VCaP (cell line): ENCODE measurements around the gene KDM4C.

Source experiments
- H3K27ac ChIP-seq: fragments of 450-650 bp; 2 replicates; pipeline ENCODE4 v1.5.1; 2017
- TF ChIP-seq, protein P1 (sequence below): fragments of 450-650 bp; conservative IDR thresholded peaks from 2 replicates; pipeline ENCODE4 v1.5.1; 2017; ENCODE audit warnings: mild to moderate bottlenecking, moderate library complexity

The KDM4C gene

GRCh38 chr9:6780690-6781089 lies 22.9 kb downstream of the KDM4C start:
- TF ChIP-seq, protein P1, sequence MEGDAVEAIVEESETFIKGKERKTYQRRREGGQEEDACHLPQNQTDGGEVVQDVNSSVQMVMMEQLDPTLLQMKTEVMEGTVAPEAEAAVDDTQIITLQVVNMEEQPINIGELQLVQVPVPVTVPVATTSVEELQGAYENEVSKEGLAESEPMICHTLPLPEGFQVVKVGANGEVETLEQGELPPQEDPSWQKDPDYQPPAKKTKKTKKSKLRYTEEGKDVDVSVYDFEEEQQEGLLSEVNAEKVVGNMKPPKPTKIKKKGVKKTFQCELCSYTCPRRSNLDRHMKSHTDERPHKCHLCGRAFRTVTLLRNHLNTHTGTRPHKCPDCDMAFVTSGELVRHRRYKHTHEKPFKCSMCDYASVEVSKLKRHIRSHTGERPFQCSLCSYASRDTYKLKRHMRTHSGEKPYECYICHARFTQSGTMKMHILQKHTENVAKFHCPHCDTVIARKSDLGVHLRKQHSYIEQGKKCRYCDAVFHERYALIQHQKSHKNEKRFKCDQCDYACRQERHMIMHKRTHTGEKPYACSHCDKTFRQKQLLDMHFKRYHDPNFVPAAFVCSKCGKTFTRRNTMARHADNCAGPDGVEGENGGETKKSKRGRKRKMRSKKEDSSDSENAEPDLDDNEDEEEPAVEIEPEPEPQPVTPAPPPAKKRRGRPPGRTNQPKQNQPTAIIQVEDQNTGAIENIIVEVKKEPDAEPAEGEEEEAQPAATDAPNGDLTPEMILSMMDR: no peak
- H3K27ac ChIP-seq: no peak overlapping the region

DNA sequence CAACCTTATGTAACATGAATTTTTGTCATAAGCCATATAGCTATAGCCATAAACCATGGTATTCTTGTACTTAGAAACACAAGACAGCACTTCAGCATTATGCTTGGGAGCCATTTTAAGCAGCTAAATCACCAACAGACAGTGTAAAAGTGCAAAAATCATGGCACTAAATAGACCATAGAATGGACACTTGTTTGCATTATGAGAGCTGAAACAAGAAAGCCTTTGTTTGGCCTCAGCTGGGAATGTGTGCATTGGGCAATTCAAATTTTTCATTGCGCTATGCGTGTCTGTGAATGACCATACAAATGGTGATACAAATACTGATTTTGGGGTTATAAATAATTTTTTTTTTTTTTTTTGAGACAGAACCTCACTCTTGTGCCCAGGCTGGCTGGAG lies 23.7 kb downstream of the KDM4C start:
- TF ChIP-seq, protein P1: no peak
- no peak overlapping the region for H3K27ac ChIP-seq

DNA sequence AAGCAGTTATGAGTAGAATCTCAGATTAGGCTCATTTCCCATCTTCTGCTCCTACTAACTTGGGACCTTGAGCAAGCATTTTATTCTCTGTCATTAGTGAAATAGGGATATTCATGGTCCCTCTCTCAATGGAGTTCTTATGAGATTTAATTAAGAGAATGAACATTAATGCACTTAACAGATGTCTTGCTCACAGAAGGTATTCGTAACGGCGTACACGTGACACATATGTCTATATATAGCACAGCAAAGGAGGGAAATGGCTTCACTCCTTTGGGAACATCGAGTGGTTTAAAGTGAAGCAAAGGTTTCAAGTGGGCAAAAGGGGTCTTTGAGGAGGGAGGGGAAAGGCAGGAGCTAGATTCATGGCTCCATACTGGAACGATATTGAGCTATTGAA lies 24.6 kb downstream of the KDM4C start:
- no peak overlapping the region for H3K27ac ChIP-seq
- TF ChIP-seq, protein P1: no peak

- TF ChIP-seq, protein P1: no peak
- no peak overlapping the region for H3K27ac ChIP-seq
These were observed 25.2 kb downstream of the KDM4C start for GRCh38 chr9:6782981-6783380.

DNA sequence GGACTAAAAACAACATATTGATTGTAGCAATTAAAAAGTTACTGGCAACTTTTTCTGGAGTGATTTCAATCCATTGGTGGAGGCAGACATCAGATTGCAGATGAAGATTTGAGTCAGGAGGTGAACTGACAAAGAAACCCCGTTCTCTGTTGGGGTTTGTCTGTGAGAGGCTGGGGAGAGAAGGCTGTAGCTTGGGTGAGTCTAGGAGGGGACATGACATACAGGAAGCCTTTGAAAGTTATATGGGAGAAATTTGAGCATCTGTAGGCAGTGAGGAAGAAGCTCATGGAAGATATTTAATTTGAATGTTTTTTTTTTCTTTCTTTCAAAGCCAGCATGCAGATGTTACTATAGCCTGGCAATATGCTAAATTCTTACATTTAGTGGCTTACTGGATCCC lies 26.0 kb downstream of the KDM4C start:
- no peak overlapping the region for H3K27ac ChIP-seq
- TF ChIP-seq, protein P1: no peak

- no peak overlapping the region for H3K27ac ChIP-seq
- TF ChIP-seq, protein P1: no peak
These were observed 27.9 kb downstream of the KDM4C start for GRCh38 chr9:6785682-6786081.

GRCh38 chr9:6787793-6788161 lies 30.0 kb downstream of the KDM4C start:
- no peak overlapping the region for H3K27ac ChIP-seq
- TF ChIP-seq, protein P1: no peak
